Measurements from ENCODE around the gene PKN2.
"Not testable (repeated sequence)": the region's sequence is repeated elsewhere in the genome, so short reads cannot be mapped to it uniquely, and the experiment has no call there.

The PKN2 gene

DNA sequence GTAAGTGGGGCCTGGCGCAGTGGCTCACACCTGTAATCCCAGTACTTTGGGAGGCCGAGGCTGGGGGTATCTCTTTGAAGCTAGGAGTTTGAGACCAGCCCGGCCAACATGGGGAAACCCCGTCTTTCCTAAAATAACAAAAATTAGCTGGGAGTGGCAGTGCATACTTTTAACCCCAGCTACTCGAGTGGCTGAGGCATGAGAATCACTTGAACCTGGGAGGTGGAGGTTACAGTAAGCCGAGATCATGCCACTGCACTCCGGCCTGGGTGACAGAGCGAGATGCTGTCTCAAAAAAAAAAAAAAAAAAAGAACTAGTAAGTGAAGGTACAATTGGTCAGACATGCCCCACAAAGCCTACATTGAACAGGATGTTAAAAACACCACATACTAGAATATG lies 196.6 kb downstream of the PKN2 start:
- DNase-seq (ENCODE audit: low read depth): not testable (repeated sequence)

DNA sequence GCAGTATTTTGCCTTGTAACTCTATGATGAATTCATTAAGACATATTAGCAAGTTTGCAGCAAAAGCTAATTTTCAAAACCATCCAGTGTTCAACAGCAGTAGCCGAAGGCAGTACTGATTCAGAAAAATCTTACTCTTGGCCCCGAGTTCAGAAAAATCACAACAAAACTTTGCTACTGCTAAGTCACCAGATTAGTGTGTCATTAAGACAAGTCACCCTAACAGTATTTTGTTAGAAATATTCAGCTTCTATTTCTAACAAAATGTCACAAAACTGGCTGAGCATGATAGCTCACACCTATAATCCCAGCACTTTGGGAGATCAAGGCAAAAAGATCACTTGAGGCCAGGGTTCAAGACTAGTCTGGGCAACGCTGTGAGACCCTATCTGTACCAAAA lies 199.1 kb downstream of the PKN2 start:
- DNase-seq (ENCODE audit: low read depth): no peak
